Measurements from ENCODE around the gene TCAIM.
"Not testable (repeated sequence)": the region's sequence is repeated elsewhere in the genome, so short reads cannot be mapped to it uniquely, and the experiment has no call there.

TCAIM gene

DNA sequence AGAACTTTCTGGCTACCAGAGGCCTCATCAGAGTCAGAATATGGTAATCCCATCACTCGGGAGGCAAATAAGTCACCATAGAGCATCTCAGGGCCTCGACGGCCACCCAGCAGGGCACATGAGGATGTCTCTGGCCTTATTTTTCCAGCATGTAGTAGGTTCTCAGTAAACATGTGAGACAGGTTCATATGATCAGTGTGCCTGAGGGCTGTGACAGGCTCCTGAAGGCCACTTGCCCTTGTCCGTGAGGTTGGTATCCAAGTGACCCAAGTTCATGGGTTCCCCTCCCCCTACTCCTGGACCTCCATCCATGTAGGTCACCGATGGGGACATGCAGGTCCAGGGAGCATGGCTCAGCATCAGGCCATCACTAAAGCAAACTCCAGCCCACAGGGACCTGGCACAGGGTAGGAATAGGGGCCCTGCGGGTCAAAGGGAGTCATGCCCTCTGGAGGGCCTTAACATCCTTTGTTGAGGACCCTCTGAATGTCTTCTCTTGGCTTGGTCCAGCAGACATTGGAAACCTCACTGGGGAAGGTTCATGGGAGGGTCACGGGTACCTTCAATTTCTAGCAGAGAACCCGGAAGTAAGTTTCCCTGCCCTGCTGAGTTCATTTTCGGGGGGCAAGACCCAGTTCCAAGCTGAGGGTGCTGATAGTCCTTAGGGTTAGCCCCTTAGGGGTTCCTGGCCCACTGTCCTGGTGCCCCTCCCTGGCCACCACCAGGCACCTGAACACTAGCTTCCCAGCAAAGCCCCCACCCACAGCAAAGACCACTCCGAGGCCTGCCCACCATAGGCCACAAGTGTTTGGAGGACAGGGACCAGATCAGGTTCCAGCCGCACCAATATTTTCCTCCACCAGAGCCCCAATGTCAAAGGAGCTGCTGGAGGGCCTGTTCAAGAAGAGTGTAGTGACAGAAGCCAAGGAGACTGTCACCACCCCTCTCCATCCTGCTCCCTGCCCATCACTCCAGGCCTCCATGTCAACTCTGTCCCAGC is 77.8 kb downstream of the TCAIM start:
- no peak for DNase-seq (ENCODE audit: low read depth)

DNA sequence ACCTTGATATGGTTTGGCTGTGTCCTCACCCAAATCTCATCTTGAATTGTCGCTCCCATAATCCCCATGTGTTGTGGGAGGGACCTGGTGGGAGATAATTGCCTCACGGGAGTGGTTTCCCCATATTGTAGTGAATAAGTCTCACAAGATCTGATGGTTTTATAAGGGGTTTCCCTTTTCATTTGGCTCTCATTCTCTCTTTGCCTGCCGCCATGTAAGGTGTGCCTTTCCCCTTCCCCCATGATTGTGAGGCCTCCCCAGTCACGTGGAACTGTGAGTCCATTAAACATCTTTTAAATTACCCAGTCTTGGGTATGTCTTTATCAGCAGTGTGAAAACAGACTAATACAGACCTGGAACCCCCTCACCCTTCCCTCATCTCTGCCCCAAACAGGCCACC is 79.6 kb downstream of the TCAIM start:
- DNase-seq (ENCODE audit: low read depth), result not testable (repeated sequence)

DNA sequence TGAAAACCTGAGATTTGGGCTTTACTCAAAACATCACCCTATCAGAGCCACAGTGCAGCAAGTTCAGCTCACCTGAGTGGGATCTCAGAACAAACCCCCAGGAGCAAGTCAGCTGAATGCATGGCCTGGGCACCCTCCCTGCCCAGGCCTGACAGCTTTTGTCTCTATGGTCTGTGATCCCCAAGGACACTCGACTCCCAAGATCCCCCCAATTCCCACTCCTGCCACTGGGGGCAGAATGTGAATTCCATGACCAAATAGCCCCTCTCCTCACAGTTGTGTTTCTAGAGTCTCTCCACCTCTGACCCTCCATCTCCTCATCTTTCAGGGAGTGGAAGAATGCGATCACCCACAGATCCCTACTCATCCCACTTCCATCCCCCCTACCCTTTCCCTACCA is 80.0 kb downstream of the TCAIM start:
- DNase-seq (ENCODE audit: low read depth), result no peak

DNA sequence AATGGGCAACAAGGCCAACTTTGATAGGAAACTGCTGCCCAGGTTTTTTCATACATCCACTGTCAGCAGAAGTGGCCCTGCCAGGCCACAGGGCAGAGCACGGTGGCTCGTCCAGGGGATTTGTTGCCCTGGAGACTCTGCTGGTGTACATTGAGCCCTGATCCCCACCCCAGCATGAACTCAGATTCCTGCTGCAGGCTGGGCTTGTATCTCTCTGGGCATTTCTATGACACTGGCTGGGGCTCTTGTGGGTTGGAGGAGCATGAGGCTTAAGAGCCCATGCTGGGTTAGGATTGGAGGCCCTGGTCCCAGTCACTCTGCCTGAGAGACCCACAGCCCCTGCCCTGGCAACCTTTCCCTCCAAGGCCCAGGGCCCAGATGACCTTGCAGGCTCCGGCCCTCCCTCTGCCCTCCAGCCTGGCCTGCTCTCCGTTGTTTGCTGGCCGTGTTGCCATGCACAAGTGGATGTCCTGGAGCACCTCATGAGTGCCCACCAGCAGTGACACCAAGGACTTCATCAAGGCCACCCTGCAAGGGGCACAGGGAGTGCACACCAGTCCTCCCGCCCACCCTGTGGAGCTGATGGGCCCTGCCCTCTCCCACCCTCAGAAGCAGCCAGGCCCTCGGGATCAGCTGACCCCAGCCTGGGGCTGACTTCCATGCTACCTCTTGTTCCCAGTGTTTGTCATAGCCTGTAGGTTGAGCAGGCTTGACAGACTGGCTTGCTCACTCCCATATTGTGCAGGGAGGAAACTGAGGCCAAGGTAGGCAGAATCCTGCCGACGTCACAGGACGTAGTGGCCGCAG is 80.8 kb downstream of the TCAIM start:
- DNase-seq (ENCODE audit: low read depth), result no peak

DNA sequence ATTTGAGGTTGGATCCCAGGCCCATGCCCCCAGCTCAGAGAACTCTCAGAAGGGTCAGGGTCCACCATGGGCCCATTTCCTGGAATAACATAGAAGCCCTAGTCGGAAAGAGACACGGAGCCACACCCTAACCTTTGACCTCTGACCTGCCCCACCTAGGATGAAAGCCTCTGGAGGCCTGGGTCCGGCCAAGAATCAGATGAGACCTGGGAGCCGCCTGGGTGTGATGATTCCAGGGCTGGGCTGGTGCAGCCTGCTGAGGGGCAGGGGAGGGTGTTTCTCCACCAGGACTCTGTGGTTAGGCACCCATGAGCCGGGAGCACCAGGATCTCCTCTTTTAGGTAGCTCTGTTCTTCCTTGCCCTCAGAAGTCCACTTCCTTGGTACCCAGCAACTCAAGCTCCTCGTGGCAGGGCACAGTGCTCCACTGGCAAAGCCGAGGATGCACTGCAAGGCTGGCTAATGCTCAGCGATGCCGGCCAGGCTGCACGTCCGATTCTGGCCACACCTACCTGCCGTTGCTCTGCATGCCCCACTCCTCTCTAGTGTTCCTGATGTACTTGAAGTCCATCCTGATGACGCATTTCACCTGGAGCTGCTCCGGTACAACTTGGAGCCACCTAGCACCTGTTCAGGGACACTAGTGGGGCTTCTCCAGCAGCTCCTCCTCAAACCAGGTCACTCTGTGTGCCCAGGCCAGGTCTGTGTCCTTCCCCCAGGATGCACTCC is 81.5 kb downstream of the TCAIM start:
- DNase-seq (ENCODE audit: low read depth), result no peak

DNA sequence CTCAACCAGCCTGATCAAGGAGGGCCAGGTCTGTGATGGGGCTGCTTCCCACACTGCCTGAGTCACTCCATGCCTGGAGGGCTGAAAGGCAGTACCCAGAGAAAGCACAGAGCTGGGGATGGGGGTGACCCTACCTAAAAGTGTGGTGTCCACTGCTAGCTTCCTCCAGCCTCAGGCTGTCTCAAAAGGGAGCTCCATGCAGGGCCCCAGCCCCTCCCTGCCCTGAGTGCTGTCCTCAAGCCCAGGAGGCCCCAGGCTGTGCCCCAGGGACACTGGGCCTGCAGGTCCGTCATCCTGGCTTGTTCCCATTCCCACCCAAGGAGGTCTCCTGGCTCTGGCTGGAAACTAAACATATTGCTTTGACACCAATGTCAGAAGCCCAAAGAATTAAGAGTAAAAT is 82.1 kb downstream of the TCAIM start:
- DNase-seq (ENCODE audit: low read depth), result no peak

DNA sequence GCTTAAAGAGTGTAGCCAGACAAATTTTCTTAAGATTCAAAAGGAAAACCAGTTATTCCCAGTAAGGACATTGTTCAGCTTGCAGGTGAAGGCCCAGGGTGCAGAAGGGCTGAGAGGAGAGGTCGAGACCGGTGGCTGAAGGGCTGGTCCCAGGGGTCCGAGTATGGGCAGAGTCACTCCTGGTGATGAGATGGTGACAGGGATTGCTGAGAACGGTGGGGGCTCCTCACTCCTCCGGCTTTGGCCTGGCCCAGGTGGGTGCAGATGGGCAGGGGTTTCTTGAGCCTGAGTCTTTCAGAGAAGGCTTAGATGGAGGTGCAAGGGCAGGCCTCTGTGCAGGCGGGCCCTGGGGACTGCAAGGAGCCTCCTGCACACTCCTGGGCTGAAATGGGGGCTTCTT is 82.7 kb downstream of the TCAIM start:
- DNase-seq (ENCODE audit: low read depth), result no peak

DNA sequence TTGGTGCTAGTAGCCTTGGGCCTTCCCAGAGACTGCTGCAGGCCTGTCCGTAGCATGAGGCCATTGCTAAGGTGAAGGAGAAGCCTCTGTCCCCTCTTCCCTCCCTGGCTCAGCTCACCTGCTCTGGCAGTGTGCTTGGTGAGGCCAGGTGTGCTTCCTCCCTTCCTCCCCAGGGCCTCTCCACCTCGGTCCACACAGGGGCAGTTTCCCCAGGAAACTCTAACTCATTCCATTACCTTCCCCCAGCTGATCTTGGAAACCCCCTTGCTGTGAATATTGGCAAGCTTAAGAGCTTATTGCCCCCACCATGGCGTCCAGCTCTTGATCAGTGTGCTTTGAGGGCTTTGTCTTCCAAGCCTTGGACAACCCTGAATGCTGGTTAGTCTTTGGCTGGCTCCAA is 86.2 kb downstream of the TCAIM start:
- DNase-seq (ENCODE audit: low read depth), result no peak

DNA sequence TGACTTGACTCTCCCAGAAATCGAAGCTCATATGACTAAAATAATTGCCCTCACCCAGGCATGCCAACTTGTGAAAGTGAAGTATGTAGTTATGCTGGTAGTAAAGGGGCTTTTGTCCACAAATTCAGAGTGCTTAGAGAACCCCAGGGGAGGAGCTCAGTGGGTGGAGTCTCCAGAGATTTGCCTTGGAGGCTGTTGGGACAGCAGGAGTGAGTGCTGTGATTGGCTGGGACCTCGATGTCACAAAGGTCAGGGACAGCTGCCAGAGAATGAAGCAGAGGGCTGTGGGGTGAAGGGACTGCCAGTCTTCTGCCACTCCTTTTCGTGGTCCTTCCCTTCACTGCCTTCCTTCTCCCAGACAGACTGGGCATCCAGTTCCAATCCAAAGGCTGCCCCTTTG is 89.1 kb downstream of the TCAIM start:
- no peak for DNase-seq (ENCODE audit: low read depth)

DNA sequence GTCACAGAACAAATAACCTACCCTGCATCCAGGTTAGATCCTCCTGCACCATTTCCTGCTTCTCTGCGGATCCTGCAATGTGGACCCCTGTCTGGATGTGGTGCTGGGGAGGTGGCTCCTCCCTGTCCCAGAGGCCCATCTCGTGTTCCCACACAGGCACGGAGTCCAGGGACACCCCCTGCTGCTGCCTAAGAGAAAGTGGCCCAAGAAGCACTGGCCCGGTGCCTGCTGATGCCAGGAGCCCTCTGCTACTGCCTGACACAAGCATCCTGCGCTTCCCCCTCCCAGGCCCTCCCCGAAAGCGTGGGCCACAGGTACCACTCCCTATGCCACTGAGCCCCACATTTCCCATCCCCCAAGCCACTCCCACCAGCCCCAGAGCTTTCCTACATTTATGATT is 90.3 kb downstream of the TCAIM start:
- no peak for DNase-seq (ENCODE audit: low read depth)

DNA sequence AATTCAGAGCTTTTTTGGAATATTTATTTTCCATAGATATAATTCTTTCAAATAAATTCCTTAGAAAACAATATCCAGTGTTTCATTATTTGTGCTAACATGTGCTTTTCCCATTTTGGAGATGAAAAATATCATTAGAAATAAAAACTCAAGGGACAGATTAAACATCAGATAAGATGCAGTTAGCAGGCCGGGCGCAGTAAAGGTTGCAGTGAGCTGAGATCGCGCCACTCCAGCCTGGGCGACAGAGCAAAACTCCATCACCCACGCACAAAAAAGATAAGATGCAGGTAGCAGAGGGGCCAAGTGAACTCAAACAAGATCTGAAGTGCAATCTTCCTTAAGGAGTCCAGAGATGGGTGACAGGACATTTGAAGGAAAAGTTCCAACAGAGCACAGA is 90.9 kb downstream of the TCAIM start:
- DNase-seq (ENCODE audit: low read depth), result no peak

DNA sequence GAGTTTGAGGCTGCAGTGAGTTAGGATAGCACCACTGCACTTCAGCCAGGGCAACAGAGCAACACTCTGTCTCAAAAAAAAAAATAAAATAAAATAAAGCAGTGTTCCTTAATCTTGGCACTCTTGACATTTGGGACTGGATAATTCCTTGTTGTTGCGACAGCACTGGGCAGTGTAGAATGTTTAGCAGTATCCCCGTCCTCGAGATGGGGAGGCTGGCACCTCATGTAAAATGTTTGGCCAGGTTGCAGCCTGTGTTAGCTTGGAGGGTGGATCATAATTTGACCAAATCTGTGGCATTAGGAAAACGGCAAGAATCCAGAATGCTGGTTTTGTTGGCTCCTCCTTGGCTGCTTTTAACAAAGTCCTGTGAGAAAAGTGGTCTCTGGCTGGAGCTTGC is 91.9 kb downstream of the TCAIM start:
- DNase-seq (ENCODE audit: low read depth), result no peak

DNA sequence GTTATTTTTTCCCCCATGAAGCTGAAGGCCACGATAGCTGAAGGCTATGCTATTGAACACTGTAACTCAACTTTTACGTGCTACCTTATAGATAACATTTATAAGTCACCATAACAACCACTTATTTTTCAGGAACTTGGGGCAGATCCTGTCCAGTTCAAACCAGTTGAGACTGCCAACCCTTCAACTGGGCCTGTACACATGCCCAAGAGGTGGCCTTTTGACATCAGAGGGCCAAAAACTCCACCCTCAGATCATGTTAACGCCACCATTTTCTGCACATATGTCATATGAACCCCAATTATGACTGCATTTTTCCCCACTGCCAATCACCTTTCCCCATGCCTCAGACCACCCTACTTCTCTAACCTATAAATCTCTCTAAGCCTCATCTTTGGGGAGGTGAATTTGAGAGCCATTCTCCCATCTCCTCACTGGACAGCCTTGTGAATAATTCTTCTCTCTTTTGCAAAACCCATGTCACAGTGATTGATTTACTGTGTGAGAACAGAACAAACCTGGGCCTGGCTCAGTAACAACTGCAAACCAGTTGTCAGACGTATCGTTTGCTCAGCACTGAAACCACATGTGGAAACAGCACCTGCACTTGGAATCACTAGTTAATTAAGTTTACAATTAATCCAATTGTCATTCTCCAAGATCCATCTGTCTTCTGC is 96.4 kb downstream of the TCAIM start:
- DNase-seq (ENCODE audit: low read depth), result no peak

DNA sequence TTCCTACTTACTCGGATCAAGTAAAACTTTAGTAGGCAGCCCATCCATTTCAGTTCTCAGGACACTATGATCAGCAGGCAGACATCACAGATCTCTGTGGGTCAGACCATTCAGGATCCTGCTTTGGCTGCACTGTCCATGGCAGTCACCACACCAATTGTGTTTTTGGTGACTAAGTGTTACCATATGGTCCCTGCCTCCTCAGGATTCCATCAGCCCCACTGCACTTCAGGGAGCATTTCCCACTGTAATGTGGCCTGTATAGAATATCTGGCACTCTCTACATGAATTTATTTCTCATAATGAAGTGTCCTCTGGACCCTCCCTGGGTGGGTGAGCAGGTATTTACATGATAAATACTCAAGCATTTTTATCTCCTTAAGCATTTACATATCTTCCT is 97.6 kb downstream of the TCAIM start:
- DNase-seq (ENCODE audit: low read depth), result no peak

DNA sequence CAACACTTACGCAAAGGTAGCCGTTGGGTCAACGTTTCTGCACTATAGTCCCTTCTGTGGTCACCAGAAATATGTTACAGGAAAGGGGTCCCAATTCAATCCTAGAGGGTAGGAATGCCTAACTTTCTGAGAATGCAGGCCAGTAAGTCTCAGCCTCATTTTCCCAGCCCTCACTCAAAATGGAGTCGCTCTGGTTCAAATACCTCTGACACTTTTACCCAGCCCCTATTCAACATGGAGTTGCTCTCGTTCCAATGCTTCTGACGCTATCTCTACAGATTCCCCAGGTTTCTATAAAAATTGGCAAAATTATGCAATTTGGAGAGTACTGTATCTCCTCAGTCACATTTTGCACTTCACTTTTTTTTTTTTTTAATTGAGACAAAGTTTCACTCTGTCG is 99.2 kb downstream of the TCAIM start:
- no peak for DNase-seq (ENCODE audit: low read depth)

DNA sequence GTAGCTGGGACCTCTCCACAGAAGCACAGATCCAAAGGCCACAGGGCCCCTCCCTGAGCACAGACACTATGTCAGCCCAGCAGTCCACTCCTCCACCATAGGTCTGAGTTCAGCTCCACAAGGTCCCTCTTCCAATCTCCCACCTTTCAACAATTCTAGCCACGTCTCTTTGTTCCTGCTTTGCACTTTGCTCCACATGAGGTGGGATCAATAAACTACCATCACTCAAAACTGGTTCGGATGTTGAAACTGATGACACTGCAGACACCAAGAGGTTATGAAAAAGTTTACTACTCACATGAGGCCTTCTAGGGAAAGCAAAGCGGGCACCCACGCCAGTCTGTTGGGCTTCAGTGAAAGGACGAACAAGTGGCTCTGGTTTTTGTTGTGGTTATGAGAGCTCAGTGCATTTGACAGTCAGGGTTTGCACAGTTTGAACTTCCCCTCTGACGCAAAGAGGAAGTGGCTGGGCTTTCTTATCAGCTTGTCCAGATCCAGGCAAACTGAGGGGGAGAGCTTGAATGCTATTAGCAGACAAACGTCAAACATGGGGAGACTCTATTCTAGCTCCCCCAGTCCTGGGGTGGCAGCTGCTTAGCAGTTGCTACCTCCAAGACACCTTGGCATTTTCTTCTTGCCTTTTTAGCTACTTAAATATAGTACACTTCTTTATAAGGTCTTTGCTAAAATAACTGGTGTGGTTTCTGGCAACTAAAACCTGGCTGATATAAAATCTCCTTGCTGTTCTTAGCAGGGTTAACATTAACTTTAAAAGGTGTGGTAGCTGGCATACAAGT is 101.1 kb downstream of the TCAIM start:
- no peak for DNase-seq (ENCODE audit: low read depth)

DNA sequence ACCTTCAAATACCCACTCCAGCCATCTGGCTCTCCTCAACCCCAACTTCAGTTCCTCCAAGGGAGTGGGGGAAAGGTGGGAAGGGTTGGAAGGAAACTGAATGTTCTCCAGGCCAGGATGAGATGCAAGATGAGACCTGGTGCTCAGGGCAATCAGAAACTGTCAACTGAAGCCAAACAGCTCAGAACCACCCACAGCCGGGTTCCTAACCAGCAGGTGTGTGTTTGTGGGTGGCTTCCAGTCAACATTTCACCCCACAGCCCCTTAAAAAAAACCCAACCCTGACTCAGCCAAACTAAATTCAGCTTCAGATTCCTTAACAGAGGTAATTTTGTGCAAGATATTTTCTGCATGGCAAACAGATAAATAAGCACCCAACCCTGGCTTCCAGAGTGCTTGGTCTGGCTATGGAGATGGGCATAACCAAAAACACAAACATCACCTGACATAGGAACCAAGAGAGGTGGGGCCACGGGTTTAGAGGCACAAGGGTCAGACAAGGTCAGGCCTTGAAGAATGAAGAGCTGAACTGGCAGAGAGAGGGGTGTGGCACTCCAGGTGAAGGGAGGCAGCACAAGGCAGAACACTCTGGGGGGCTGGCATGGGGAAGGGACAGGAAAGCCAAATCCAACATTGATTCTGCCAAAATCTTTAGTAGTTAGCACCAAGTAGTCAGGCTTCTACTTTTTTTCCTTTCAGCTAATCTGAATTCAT is 104.2 kb downstream of the TCAIM start:
- no peak for DNase-seq (ENCODE audit: low read depth)

DNA sequence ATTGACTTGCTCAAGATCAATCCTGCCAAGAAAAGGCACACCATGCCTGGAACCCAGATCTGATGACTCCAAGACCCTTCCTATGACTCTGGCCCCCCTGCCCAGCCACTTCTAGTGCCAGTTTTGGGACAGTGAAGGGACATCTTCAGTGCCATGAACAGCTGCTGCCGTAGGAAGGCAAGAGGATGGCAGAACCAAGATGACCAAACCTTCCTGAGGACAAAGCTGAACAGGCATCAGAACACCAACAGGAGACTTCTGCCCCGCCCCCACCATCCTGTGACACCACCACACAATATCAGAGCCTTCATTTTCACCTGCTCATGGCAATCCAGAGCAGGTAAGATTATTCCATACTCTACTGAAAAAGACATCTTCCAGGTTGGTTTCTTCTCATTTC is 105.9 kb downstream of the TCAIM start:
- no peak for DNase-seq (ENCODE audit: low read depth)

DNA sequence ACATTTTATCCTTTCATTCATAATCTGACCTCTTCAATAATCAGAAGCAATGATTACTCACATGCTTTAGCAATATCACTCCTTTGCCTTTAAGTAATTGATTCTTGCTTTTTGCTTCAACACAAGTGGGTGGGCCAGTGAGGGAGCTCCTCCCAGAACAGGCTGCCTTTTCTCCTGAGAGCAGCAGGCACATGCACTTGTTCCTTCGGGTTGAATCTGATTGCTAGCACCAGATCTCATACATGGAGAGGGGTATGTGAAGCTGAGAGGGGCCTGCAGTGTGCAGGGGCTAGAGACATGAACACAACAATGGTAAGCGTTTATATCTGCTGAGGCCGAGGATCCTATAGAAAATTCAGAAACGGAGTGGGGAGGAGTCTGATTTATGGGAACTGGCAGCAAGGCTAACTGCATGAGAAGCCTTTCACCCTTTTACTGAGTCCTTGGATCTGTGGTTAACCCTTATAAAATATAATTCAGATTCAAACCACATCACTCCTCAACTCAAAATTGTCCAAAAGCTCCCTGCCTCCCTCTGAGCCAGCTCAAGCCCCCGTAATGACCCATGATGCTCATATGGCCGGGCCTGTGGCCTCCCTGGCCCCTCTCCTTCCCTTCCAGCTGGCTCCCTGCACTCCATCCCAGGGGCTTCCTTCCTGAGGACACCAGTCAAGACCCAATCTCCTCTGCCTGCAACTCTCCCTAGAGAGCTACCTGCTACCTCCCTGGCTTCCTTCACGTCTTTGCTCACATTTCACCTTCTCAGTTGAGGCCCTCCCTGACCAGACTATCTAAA is 106.5 kb downstream of the TCAIM start:
- DNase-seq (ENCODE audit: low read depth), result no peak

DNA sequence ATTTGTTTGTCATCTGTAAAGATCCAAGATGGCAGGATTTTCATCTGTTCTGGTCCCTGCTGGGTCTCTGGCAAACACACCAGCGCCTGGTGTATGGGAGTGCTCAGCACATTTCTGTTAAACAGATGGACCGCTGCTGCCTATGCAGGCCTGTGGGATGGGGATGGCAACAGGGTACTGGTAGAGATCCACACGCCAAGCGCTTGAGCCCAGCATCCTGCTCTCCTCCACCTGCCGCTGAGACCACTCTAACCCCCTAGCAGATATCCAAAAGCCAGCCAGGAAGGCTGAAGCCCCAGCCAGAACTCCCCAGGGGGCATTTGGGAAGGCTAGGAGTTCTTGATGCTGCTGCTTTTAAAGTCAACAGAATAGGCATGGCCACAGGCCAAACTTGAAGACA is 107.2 kb downstream of the TCAIM start:
- no peak for DNase-seq (ENCODE audit: low read depth)
